Neural cell (in vitro differentiated cells): ENCODE results near the gene AGAP3.

Experiments
- CTCF ChIP-seq: fragments of 450-650 bp; IDR thresholded peaks from 2 replicates; pipeline ENCODE4 v1.5.1; 2014; ENCODE audit warnings: antibody characterized with exemption, mild to moderate bottlenecking, moderate library complexity; ENCODE audit not compliant: poor library complexity, severe bottlenecking
- EZH2 ChIP-seq: fragments of 200-600, 300-800 bp; shearing (Covaris generic), sonication (generic); IDR thresholded peaks from 2 replicates; pipeline ENCODE4 v1.6.1; 2014; ENCODE audit warnings: antibody characterized with exemption, low read length, borderline replicate concordance, mild to moderate bottlenecking; ENCODE audit not compliant: insufficient read depth, poor library complexity, severe bottlenecking
- RAD21 ChIP-seq: fragments of 450-650 bp; conservative IDR thresholded peaks from 2 replicates; pipeline ENCODE4 v1.6.1; 2014; ENCODE audit warnings: antibody characterized with exemption, mild to moderate bottlenecking, moderate library complexity
- TF ChIP-seq, protein P1 (sequence below): IDR thresholded peaks from 2 replicates; pipeline ENCODE4 v1.6.1; 2012; ENCODE audit warnings: borderline replicate concordance

GRCh38 chr7:151109094-151110048, 23.1 kb downstream of the AGAP3 start:
- no peak for TF ChIP-seq CTCF
- TF ChIP-seq EZH2 = no peak
- TF ChIP-seq RAD21 = no peak
- TF ChIP-seq, protein P1, sequence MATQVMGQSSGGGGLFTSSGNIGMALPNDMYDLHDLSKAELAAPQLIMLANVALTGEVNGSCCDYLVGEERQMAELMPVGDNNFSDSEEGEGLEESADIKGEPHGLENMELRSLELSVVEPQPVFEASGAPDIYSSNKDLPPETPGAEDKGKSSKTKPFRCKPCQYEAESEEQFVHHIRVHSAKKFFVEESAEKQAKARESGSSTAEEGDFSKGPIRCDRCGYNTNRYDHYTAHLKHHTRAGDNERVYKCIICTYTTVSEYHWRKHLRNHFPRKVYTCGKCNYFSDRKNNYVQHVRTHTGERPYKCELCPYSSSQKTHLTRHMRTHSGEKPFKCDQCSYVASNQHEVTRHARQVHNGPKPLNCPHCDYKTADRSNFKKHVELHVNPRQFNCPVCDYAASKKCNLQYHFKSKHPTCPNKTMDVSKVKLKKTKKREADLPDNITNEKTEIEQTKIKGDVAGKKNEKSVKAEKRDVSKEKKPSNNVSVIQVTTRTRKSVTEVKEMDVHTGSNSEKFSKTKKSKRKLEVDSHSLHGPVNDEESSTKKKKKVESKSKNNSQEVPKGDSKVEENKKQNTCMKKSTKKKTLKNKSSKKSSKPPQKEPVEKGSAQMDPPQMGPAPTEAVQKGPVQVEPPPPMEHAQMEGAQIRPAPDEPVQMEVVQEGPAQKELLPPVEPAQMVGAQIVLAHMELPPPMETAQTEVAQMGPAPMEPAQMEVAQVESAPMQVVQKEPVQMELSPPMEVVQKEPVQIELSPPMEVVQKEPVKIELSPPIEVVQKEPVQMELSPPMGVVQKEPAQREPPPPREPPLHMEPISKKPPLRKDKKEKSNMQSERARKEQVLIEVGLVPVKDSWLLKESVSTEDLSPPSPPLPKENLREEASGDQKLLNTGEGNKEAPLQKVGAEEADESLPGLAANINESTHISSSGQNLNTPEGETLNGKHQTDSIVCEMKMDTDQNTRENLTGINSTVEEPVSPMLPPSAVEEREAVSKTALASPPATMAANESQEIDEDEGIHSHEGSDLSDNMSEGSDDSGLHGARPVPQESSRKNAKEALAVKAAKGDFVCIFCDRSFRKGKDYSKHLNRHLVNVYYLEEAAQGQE = no peak
